NCI-H526 (cell line): ENCODE data around the gene KIAA1328.

Source experiments
- DNase-seq, 2 experiments: peaks; one replicate each; lab custom pipeline; 2025; lab: John Stamatoyannopoulos, UW

The KIAA1328 gene

DNA sequence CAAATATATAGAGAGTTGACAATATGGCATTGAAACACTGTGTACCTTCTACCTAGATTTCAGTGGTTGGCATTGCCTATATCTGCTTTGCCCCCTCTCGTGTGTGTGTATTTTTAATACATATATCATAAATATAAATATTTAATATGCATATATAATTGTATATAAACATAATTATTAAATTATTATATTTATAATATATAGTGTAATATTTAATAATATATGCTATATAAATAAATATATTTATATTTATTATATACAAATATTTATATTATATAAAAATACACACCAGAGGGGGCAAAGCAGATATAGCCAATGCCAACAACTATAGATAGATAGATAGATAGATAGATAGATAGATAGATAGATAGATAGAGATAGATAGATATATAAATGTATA is 124.1 kb downstream of the KIAA1328 start:
- DNase-seq = no peak

GRCh38 chr18:36960038-36960437 is 131.1 kb downstream of the KIAA1328 start:
- no peak for DNase-seq

- DNase-seq = no peak
Observed at GRCh38 chr18:36963464-36963863, 134.5 kb downstream of the KIAA1328 start.

- DNase-seq = no peak
Observed at GRCh38 chr18:36974686-36975085, 145.8 kb downstream of the KIAA1328 start.

GRCh38 chr18:36977121-36977520 is 148.2 kb downstream of the KIAA1328 start:
- DNase-seq = no peak

DNA sequence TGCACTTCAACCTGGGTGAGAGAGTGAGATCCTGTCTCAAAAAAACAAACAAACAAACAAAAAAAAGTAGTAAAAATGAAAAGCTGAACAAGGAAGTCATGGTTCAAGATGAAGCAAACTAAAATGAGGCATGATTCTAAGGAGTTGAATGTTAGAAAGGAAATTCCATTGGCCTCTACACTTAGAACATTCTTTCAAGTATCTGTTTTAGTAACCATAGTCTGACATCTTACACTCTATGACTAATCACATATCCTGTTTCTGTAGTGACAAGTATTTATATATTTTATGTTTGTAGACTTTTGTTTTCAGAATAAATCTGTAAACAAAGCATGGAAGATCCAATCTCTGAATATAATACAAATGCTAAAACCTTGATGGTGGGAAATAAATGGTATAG is 164.1 kb downstream of the KIAA1328 start:
- no peak for DNase-seq

DNA sequence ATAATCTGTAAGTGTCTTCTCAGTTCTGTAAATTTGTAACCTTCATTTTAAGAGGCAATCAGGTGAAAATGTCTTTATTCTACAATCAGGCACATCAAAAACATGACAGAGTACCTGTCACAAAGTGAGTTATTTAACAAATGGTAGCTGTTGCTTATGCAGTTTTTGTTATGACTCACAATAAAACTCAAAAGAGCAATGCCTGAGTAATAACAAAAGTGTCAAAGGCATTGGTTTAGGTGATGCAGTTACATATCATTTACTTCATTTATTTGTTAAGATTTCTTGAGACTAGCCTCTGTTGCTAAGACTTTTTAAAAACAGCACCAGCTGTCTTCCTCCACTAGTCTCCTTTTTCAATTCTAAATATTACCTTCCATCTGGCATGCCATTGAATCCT is 177.8 kb downstream of the KIAA1328 start:
- DNase-seq = no peak

DNA sequence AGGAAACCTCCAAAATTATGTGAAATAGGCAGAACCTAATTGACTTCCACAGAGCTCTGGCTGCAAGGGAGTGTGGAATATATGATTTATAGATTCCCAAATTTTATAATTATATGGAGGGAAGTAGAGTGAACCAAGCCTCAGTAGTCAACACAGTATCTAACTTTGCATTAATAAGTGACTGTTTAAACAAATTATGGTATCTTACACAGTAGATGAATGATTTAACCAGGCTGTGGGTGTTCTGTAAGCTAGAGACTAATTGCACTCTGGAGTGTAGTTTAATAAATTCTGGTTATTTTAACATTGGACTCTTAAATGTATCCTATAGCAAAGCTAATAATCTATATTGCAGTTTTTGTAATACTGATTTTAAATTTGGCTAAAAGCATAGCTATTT is 183.5 kb downstream of the KIAA1328 start:
- DNase-seq = no peak

- peak; percentile 53 to 58 for DNase-seq
Observed at GRCh38 chr18:37019157-37019827, 190.4 kb downstream of the KIAA1328 start.

GRCh38 chr18:37033419-37033818 is 204.5 kb downstream of the KIAA1328 start:
- no peak for DNase-seq

GRCh38 chr18:37042381-37042780 is 213.5 kb downstream of the KIAA1328 start:
- no peak for DNase-seq

GRCh38 chr18:37055137-37055802 is 226.3 kb downstream of the KIAA1328 start:
- no peak for DNase-seq

DNA sequence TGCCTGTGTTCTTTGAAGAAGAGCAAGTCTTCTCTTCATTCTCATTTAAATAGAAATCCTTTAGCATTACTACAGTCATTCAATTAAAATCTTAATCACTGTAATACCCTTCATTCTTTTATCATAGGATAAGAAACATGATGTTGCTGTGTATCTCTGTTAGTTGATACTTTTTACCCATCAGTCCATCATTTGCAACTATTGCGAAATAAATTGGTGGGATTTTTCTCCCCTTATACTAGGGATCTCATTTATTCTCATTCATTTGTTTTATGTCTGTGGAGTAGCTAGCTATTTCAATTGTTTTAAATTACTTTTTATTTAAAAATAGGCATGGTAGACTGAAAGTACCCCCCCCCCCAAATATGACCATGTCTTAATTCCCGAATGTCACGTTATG is 235.3 kb downstream of the KIAA1328 start:
- no peak for DNase-seq

DNA sequence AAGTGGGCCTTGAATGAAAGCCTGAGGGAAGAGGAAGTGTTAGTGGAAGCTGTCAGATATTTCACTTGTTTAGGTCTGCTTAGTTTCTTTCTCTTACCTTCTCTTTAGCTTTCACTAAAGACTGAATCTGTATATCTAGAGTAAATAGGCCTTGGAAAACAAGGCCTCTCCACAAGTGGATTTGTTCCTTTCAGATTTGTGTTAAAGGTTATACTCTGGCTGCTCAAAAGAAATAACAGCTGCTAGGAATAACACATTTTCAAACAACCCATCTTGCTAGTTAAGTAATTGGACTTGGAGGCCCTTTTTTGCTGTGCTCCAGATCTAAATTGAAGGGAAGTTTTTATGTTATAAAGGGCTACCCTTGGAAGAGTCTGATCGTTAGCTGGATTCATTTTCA is 236.3 kb downstream of the KIAA1328 start:
- DNase-seq = no peak

- no peak for DNase-seq
Observed at GRCh38 chr18:37084912-37085311, 256.0 kb downstream of the KIAA1328 start.

- DNase-seq = no peak
Observed at GRCh38 chr18:37085362-37085761, 256.4 kb downstream of the KIAA1328 start.

DNA sequence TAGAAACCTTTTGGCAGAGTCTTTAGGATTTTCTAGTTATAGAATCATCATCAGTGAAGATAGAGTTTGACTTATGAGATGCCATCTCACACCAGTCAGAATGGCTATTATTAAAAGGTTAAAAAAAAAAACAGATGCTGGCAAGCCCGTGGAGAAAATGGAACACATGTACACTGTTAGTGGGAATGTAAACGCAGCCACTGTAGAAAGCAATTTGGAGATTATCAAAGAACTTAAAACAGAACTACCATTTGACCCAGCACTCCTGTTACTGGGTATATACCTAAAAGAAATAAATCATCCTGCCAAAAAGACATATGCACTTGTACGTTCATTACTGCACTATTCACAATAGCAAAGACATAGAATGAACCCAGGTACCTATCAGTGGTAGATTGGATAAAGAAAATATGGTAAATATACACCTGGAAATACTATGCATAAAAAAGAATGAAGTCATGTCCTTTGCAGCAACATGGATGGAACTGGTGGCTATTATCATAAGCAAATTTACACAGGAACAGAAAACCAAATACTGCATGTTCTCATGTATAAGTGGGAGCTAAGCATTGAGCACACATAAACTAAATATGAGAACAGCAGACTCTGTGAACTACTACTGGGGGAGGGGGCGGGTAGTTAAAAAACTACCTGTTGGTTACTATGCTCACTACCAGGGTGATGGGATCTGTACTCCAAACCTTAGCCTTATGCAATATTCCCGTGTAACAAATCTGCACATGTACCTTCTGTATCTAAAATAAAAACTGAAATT is 279.0 kb downstream of the KIAA1328 start:
- DNase-seq = peak; percentile 60 to 77

GRCh38 chr18:37122877-37123276 is 293.9 kb downstream of the KIAA1328 start:
- no peak for DNase-seq

DNA sequence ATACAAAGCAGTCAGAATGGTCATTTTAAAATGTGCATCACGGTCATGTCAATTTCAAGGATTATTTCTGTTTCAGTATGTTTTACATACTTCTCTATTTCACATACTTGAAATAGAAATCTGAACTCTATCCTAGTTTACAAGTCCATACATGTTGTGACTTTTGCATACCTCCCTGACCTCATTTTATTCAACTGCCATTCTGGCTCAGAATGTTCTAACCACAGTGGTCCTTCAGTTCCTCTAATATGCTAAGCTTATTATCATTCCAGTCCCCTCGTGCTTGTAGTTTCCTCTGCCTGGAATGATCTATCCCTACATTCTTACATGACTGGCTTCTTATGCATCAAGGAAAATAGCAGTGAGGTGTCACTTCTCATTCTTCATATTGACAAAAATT is 295.6 kb downstream of the KIAA1328 start:
- peak; percentile 46 to 62 for DNase-seq

DNA sequence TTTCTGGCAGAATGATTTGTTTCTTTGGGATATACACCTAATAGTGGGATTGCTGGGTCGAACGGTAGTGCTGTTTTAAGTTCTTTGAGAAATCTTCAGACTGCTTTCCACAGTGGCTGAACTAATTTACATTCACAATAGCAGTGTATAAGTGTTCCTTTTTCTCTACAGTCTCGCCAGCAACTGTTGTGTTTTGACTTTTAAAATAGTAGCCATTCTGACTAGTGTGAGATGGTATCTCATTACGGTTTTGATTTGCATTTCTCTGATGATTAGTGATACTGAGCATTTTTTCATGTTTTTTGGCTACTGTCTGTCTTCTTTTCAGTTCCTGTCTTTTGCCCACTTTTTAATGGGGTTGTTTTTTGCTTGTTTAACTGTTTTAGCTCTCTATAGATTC is 306.2 kb downstream of the KIAA1328 start:
- DNase-seq = peak; percentile 12 to 62

- peak; percentile 35 to 64 for DNase-seq
Observed at GRCh38 chr18:37138456-37138855, 309.5 kb downstream of the KIAA1328 start.

- no peak for DNase-seq
Observed at GRCh38 chr18:37139876-37140275, 310.9 kb downstream of the KIAA1328 start.

- DNase-seq = no peak
Observed at GRCh38 chr18:37144921-37145320, 316.0 kb downstream of the KIAA1328 start.
